ENCODE results near the gene MAGI1. TPM values are rescaled to one million over a fixed set of nuclear protein-coding genes. Genes with fewer than 3 reads are reported as not detected.

Gene MAGI1
- polyA plus RNA-seq, 1 of the 3 experiments (the other 2 are of a cell fraction) = 10.3 TPM

DNA sequence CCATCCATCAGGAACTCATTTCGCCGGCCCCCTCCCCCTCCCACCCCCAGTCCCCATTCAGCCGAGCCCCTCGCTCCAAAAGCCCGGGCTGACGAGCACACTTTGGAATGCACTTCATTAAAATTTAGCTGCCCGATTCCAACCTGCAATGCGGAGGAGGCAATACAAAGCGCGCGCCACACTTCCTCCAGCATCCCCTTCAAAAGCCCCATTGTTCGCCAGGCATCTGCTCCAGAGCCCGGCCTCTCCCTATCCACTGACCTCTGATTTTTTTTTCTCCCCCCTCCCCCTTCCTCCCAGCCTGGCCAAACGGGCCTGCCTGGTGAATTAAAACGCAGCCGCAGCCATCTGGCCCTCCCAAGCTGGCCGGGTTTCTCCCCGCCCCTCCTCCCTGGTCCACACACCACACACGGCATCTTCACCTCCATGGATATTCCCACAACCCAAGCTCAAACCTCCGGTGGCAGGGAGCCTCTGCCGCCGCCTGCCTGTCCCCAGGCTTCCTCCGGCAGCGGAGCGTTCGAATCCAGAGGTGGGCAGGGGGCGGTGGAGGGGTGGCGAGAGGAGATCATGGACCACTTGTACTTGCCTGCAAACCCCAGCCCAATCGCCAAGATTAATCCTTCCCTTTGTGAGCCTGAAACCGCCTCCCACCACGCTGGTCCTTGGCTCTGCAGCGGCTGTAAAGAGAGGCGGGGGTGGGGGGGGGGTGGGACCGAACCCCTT lies 441.3 kb downstream of the MAGI1 start (continued):
- TF ChIP-seq FOXM1 (IDR thresholded peaks at IDR 0.05; ENCODE audit: low read depth) (no peak), CHD2 (IDR thresholded peaks at IDR 0.05; ENCODE audit: low read length, partially characterized antibody) (peak; percentile 92), RFX5 (IDR thresholded peaks at IDR 0.05; ENCODE audit: low read length) (no peak), EZH2phosphoT487 (IDR thresholded peaks at IDR 0.05; ENCODE audit: borderline replicate concordance, low read depth) (no peak), CTCF (IDR thresholded peaks at IDR 0.05) (no peak), TAF1 (IDR thresholded peaks at IDR 0.05; ENCODE audit: borderline replicate concordance, low read depth, low read length) (peak; percentile 53; the same call in 1 of the 2 replicates), MAX (IDR thresholded peaks at IDR 0.05; ENCODE audit: low read depth) (0 out of 2 replicates have a peak, but pooled peaks have one; percentile 35), RCOR1 (IDR thresholded peaks at IDR 0.05; ENCODE audit: low read length) (peak; percentile 56; the same call in 1 of the 2 replicates), JUND (IDR thresholded peaks at IDR 0.05) (no peak)
- TF ChIP-seq, protein P1, sequence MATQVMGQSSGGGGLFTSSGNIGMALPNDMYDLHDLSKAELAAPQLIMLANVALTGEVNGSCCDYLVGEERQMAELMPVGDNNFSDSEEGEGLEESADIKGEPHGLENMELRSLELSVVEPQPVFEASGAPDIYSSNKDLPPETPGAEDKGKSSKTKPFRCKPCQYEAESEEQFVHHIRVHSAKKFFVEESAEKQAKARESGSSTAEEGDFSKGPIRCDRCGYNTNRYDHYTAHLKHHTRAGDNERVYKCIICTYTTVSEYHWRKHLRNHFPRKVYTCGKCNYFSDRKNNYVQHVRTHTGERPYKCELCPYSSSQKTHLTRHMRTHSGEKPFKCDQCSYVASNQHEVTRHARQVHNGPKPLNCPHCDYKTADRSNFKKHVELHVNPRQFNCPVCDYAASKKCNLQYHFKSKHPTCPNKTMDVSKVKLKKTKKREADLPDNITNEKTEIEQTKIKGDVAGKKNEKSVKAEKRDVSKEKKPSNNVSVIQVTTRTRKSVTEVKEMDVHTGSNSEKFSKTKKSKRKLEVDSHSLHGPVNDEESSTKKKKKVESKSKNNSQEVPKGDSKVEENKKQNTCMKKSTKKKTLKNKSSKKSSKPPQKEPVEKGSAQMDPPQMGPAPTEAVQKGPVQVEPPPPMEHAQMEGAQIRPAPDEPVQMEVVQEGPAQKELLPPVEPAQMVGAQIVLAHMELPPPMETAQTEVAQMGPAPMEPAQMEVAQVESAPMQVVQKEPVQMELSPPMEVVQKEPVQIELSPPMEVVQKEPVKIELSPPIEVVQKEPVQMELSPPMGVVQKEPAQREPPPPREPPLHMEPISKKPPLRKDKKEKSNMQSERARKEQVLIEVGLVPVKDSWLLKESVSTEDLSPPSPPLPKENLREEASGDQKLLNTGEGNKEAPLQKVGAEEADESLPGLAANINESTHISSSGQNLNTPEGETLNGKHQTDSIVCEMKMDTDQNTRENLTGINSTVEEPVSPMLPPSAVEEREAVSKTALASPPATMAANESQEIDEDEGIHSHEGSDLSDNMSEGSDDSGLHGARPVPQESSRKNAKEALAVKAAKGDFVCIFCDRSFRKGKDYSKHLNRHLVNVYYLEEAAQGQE (IDR thresholded peaks at IDR 0.05; ENCODE audit: low read depth, low read length) = no peak

- H3F3A ChIP-seq (replicated peaks; ENCODE audit: insufficient read depth) = no peaks in the 10 kb centered on the region
- H3K79me2 ChIP-seq (ENCODE audit: insufficient read depth) = peaks cover 41% of the 10 kb centered on the region
- 18% methylated on average over 13 of the region's 13 CpGs for WGBS (ENCODE audit: low lambda C conversion rate)
- no peaks in the 10 kb centered on the region for H3K36me3 ChIP-seq (replicated peaks in 1 of 2; ENCODE audit: control insufficient read depth in 1 of 2, insufficient read depth in 2 of 2, low read length in 1 of 2)
- ChIA-PET POLR2A (interaction anchor here (1.0 to 1.6 kb wide), 8 partner anchors 18 to 1632 kb away, joined by 3 to 8 read pairs (median 3); no protein-coding TSS in a partner anchor), CTCF (interaction anchor here (0.7 to 7.0 kb wide), 13 partner anchors 10 to 955 kb away, joined by 3 to 51 read pairs (median 4); no protein-coding TSS in a partner anchor)
- no peaks in the 10 kb centered on the region for H3K9me2 ChIP-seq
- H3K9ac ChIP-seq = peak overlapping the region; percentile 5; the same call in 1 of the 2 replicates
- peak overlapping the region; percentile 1 to 94; a peak in 3 of 4 replicates for H3K27ac ChIP-seq (ENCODE audit: low read depth in 2 of 2, low read length in 1 of 2)
- H2AFZ ChIP-seq (ENCODE audit: low read depth) = peak overlapping the region; percentile 12; the same call in 1 of the 2 replicates
- no peaks in the 10 kb centered on the region for H3K27me3 ChIP-seq (ENCODE audit: insufficient read depth)
- TF ChIP-seq, protein P1 (IDR thresholded peaks at IDR 0.05; ENCODE audit: low read depth, low read length) = no peak
- peak; percentile 16 for DNase-seq
- no peaks in the 10 kb centered on the region for H3K9me3 ChIP-seq
- H4K20me1 ChIP-seq (ENCODE audit: insufficient read depth) = no peaks in the 10 kb centered on the region; the same call in 1 of the 2 replicates
- H3K4me2 ChIP-seq = peak overlapping the region; percentile 88
- H3K4me1 ChIP-seq (ENCODE audit: control insufficient read depth in 1 of 2, insufficient read depth in 2 of 2, low read depth in 1 of 2, low read length in 1 of 2) = peaks cover 0 to 17% of the 10 kb centered on the region in 2 experiments; a peak in 2 of 4 replicates
- peak overlapping the region; percentile 55 to 58 for H3K4me3 ChIP-seq (ENCODE audit: low read depth in 2 of 2, low read length in 1 of 2)
These were observed 442.0 kb downstream of the MAGI1 start for GRCh38 chr3:65596571-65597225.

All from SK-N-SH (cell line).